Neural cell (in vitro differentiated cells): ENCODE results near the gene CRK. TPM values are rescaled to one million over a fixed set of nuclear protein-coding genes. Genes with fewer than 3 reads are reported as not detected.

Source experiments
- H2AFZ ChIP-seq: fragments of 200-600, 300-800 bp; sonication (generic), shearing (Covaris generic); 2 replicates; pipeline ENCODE4 v1.6.0; 2014; ENCODE audit warnings: low read depth, mild to moderate bottlenecking, antibody characterized with exemption, low read length, moderate library complexity
- H3F3A ChIP-seq: fragments of 200-600 bp; shearing (Covaris generic); 2 replicates; pipeline ENCODE4 v1.6.1; 2016; ENCODE audit warnings: mild to moderate bottlenecking, moderate library complexity, mixed read lengths, antibody characterized with exemption, low read length; ENCODE audit not compliant: insufficient read depth, poor library complexity, severe bottlenecking
- H3K27ac ChIP-seq: fragments of 200-600, 300-800 bp; sonication (generic), shearing (Covaris generic); 2 replicates; pipeline ENCODE4 v1.5.1; 2014; ENCODE audit warnings: mild to moderate bottlenecking, low read length, moderate library complexity
- H3K27me3 ChIP-seq: fragments of 300-800, 200-600 bp; sonication (generic), shearing (Covaris generic); 2 replicates; pipeline ENCODE4 v1.6.0; 2014; ENCODE audit warnings: mild to moderate bottlenecking, low read depth, low read length, moderate library complexity; ENCODE audit not compliant: insufficient read depth
- H3K36me3 ChIP-seq: fragments of 300-800, 200-600 bp; sonication (generic), shearing (Covaris generic); 2 replicates; pipeline ENCODE4 v1.5.1; 2014; ENCODE audit warnings: mild to moderate bottlenecking, antibody characterized with exemption, low read length, moderate library complexity; ENCODE audit not compliant: insufficient read depth
- H3K4me2 ChIP-seq: fragments of 300-800, 200-600 bp; sonication (generic), shearing (Covaris generic); 2 replicates; pipeline ENCODE4 v1.6.0; 2014; ENCODE audit warnings: mild to moderate bottlenecking, low read length
- H3K4me3 ChIP-seq: fragments of 300-800, 200-600 bp; sonication (generic), shearing (Covaris generic); 2 replicates; pipeline ENCODE4 v1.5.1; 2014; ENCODE audit warnings: mild to moderate bottlenecking, low read length, moderate library complexity
- H3K79me2 ChIP-seq: fragments of 200-600 bp; shearing (Covaris generic); replicated peaks from 2 replicates; pipeline ENCODE4 v1.6.0; 2014; ENCODE audit warnings: mild to moderate bottlenecking, low read length, moderate library complexity; ENCODE audit not compliant: insufficient read depth
- H3K9ac ChIP-seq: fragments of 300-800, 200-600 bp; sonication (generic), shearing (Covaris generic); 2 replicates; pipeline ENCODE4 v1.6.1; 2016; ENCODE audit warnings: mild to moderate bottlenecking, low read length, mixed read lengths
- H3K9me2 ChIP-seq: fragments of 200-600 bp; shearing (Covaris generic); 2 replicates; pipeline ENCODE4 v1.6.1; 2016; ENCODE audit warnings: mild to moderate bottlenecking, low read length, mixed read lengths; ENCODE audit not compliant: insufficient read depth
- H3K9me3 ChIP-seq: fragments of 200-600, 300-800 bp; sonication (generic), shearing (Covaris generic); 2 replicates; pipeline ENCODE4 v1.6.1; 2016; ENCODE audit warnings: mild to moderate bottlenecking, mixed run types, low read length, moderate library complexity, mixed read lengths
- H4K20me1 ChIP-seq: fragments of 200-600 bp; shearing (Covaris generic); 2 replicates; pipeline ENCODE4 v1.6.1; 2016; ENCODE audit warnings: mild to moderate bottlenecking, mixed run types; ENCODE audit not compliant: insufficient read depth
- CTCF ChIP-seq: fragments of 450-650 bp; IDR thresholded peaks from 2 replicates; pipeline ENCODE4 v1.5.1; 2014; ENCODE audit warnings: antibody characterized with exemption, mild to moderate bottlenecking, moderate library complexity; ENCODE audit not compliant: poor library complexity, severe bottlenecking
- EP300 ChIP-seq: fragments of 450-650 bp; conservative IDR thresholded peaks from 2 replicates; pipeline ENCODE4 v1.6.1; 2014; ENCODE audit warnings: antibody characterized with exemption, mild to moderate bottlenecking, moderate library complexity; ENCODE audit not compliant: poor library complexity, severe bottlenecking
- EZH2 ChIP-seq: fragments of 200-600, 300-800 bp; shearing (Covaris generic), sonication (generic); IDR thresholded peaks from 2 replicates; pipeline ENCODE4 v1.6.1; 2014; ENCODE audit warnings: antibody characterized with exemption, low read length, borderline replicate concordance, mild to moderate bottlenecking; ENCODE audit not compliant: insufficient read depth, poor library complexity, severe bottlenecking
- MXI1 ChIP-seq: fragments of 450-650 bp; conservative IDR thresholded peaks from 2 replicates; pipeline ENCODE4 v1.6.1; 2014; ENCODE audit warnings: antibody characterized with exemption, mild to moderate bottlenecking; ENCODE audit not compliant: poor library complexity, severe bottlenecking
- POLR2AphosphoS5 ChIP-seq: IDR thresholded peaks from 2 replicates; pipeline ENCODE4 v1.6.1; 2012
- RAD21 ChIP-seq: fragments of 450-650 bp; conservative IDR thresholded peaks from 2 replicates; pipeline ENCODE4 v1.6.1; 2014; ENCODE audit warnings: antibody characterized with exemption, mild to moderate bottlenecking, moderate library complexity
- REST ChIP-seq: IDR thresholded peaks from 2 replicates; pipeline ENCODE4 v1.6.1; 2012; ENCODE audit warnings: borderline replicate concordance
- SMC3 ChIP-seq: fragments of 450-650 bp; conservative IDR thresholded peaks from 2 replicates; pipeline ENCODE4 v1.6.1; 2014; ENCODE audit warnings: antibody characterized with exemption, mild to moderate bottlenecking, moderate library complexity; ENCODE audit not compliant: poor library complexity
- TAF1 ChIP-seq: IDR thresholded peaks from 2 replicates; pipeline ENCODE4 v1.6.1; 2012; ENCODE audit warnings: low read depth
- polyA plus RNA-seq: library from polyadenylated mRNA; depleted of rRNA; stranded (reverse); fragments of >200 nt; gene quantifications from 2 replicates; pipeline ENCODE4 v1.2.3, GENCODE V29; 2014

Gene CRK
- polyA plus RNA-seq, 1 donor from 2014 or later: 111 TPM

GRCh38 chr17:1460233-1460632 lies 4.2 kb upstream of the CRK start:
- peaks cover 4% of the 10 kb centered on the region for H3K79me2 ChIP-seq
- peaks cover under 1% of the 10 kb centered on the region for H4K20me1 ChIP-seq
- no peaks in the 10 kb centered on the region for H3K27me3 ChIP-seq
- no peaks in the 10 kb centered on the region for H3F3A ChIP-seq
- H3K9ac ChIP-seq: no peak overlapping the region
- no peaks in the 10 kb centered on the region for H3K9me3 ChIP-seq
- no peak overlapping the region for H3K4me3 ChIP-seq
- H3K4me2 ChIP-seq: no peak overlapping the region
- no peaks in the 10 kb centered on the region for H3K36me3 ChIP-seq
- TF ChIP-seq TAF1 (no peak), CTCF (no peak), MXI1 (no peak), POLR2AphosphoS5 (no peak), EP300 (no peak), EZH2 (no peak), SMC3 (no peak), REST (no peak), RAD21 (no peak)
- no peaks in the 10 kb centered on the region for H3K9me2 ChIP-seq
- H2AFZ ChIP-seq: no peak overlapping the region
- no peak overlapping the region for H3K27ac ChIP-seq

GRCh38 chr17:1455291-1455796 lies 688 bp downstream of the CRK start:
- H3K27ac ChIP-seq: peak overlapping the region; percentile 82
- no peaks in the 10 kb centered on the region for H3K36me3 ChIP-seq
- H2AFZ ChIP-seq: peak overlapping the region; percentile 21
- peaks cover 4% of the 10 kb centered on the region for H4K20me1 ChIP-seq
- H3K4me3 ChIP-seq: peak overlapping the region; percentile 95
- H3K9me2 ChIP-seq: no peaks in the 10 kb centered on the region
- H3K79me2 ChIP-seq: peaks cover 49% of the 10 kb centered on the region
- peak overlapping the region; percentile 97 for H3K4me2 ChIP-seq
- TF ChIP-seq EZH2 (no peak), TAF1 (peak; percentile 2), CTCF (peak; percentile 49)
- no peaks in the 10 kb centered on the region for H3K9me3 ChIP-seq
- H3K9ac ChIP-seq: peak overlapping the region; percentile 92
- no peaks in the 10 kb centered on the region for H3K27me3 ChIP-seq
- H3F3A ChIP-seq: no peaks in the 10 kb centered on the region
